HG03097 (cell line): Measurements from ENCODE around the gene SFRP5.

Experiments used
- ATAC-seq: cut with Tn5 transposase; IDR thresholded peaks from one replicate; pipeline ENCODE4 v1.9.1; 2021; ENCODE audit not compliant: unreplicated experiment, low FRiP score

The SFRP5 gene

DNA sequence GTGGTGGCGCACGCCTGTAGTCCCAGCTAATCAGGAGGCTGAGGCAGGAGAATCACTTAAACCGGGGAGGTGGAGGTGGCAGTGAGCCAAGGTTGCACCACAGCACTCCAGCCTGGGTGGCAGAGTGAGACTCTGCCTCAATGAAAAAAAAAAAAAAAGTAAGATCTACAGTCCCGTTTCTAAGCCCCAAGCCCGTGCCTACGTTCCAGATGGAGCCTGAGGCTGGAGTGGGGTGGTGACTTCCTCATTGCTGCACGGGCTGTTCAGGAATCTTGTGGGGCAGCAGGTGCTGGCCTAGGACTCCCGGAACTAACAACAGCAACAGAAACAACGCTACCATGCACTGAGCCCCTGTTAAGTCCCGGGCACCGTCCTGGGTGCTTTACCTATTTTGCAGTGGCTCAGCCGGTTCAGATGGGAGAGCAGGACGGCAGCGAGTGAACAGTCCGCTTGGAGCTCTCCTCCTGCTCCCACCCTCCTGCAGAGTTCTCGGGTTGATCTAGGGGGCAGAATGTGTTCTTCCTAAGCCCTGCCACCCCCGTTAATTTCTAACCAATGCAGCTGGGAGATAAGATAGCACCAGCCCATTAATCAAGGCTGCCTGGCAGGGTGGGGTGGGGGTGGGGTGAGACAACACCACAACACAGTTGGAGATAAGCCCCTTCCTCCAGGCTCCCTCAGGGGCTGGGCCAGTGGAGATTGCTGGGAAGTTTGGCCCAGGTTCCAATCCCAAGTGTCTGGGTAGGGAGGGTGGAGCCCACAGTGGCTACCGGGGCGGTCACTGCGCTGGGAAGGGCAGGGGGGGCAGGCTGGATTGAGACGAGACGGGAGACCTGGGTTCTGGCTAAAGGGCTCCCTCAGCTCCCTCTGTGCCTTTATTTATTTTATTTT is 17.0 kb upstream of the SFRP5 start:
- ATAC-seq: no peak

DNA sequence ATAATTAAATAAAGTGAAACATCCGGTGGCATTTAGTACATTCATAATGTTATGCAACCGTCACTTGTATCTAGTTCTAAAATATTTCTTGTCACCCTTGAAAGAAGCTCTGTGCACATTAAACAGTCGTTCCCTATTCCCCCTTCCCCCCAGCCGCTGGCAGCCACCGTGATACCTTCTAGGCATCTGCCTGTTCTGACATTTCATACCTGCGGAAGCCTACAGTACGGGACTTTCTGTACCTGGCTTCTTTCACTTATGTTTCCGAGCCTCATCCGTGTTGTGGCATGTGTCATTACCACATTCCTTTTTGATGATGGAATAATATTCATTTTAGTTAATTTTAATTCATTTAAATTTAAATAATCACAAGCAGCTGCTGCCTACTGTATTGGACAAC is 13.9 kb upstream of the SFRP5 start:
- no peak for ATAC-seq

DNA sequence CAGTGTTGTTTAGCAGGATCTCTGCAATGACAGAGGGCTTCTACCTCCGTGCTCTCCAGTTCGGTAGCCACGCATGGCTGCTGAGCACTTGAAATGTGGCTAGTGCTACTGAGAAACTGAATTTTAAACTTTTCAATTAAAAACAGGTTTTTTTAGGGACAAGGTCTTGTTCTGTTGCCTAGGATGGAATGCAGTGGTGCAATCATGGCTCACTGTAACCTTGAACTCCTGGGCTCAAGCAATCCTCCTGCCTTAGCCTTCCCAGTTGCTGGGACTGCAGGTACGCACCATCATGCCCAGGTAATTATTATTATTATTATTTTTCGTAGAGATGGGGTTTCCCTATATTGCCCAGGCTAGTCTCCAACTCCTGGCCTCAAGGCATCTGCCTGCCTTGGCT is 13.4 kb upstream of the SFRP5 start:
- ATAC-seq: no peak

GRCh38 chr10:97784200-97784810 is 12.5 kb upstream of the SFRP5 start:
- ATAC-seq: no peak

DNA sequence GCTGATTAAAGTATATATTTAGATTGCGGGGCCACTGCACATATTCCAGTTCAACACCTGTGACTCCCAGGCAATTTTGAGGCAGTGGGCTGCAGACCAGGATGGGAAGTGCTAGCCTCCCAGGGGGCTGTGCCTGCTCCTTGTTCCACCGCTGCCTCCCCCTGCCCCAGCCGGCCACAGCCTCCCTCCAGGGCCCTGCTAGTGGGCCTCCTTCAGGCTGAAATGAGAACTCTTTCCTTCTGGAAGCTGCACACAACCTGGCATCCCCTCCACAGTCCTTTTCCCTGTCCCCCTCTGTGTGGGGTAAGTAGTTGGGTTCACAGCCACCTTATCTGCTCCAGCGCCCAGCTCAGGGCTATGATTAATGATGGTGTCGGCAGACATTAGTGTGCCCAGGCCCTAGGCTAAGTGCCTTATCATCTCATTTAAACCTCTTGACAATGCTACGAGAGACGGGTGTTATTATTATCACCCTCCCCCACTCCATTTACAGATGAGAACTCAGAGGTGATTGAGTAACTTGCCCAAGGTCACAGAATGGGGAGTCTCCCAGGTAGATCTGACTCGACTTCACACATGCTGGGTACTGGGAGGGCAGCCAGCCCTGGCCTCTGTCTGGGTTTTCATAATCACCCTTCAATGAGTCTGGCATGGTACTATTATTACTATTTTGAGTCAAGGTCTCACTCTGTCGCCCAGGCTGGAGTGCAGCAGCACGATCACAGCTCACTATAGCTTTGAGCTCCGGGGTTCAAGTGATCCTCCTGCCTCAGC is 10.8 kb upstream of the SFRP5 start:
- no peak for ATAC-seq

GRCh38 chr10:97781618-97782331 is 10.0 kb upstream of the SFRP5 start:
- ATAC-seq: no peak

DNA sequence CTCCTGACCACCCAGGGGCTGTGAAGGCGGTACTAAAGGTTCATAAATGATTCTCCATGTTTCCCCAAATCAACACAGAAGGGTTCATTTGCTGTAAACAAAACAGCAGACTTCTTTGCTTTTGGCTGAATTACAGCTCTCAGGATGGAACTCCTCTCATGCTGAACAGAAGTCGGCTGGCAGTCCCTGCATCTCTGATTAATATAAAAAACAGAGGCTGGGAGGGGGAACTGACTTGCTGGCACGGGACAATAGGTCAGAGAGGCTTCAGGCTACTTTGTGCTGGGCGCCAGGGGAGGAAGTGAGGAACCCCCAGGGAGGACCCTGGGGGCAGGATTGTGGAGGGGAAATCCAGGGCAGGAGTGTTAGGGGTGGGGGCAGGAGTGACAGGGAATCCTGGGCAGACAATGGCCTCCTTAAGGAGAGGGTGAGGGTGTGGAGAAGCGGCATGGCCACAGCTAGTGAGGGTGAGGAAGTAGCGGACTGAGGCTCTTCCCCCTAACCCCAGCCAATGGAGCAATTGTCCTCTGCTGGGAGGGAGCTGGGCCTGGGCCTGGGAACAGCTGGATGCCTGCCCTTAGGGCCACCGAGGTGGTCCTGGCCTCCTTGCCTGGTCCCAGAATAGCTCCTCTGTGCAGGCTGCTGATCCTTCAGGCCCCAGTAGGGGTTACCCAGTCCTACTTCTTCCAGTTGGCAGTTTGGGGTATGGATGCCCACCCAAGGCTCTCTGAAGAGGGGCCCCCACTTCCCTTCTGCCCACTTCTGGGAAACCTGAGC is 9.2 kb upstream of the SFRP5 start:
- ATAC-seq: no peak

DNA sequence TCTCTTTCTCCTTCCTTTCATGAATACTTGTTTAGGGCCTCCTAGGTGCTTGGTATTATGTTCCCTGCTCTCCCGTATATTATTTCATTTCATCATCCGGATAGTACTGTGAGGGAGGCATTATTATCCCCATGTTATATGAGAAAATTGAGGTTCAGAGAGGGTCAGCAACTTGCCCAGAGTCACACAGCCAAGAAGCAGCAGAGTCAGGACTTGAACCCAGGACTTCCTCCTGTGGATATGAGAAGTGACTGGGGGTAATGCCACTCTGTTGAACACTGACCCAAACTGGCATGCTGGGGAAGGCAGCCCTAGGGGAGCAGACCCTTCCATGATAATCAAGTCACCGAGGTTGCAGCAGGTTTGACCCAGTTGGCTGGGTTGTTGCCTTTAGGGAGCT is 8.2 kb upstream of the SFRP5 start:
- ATAC-seq: no peak

DNA sequence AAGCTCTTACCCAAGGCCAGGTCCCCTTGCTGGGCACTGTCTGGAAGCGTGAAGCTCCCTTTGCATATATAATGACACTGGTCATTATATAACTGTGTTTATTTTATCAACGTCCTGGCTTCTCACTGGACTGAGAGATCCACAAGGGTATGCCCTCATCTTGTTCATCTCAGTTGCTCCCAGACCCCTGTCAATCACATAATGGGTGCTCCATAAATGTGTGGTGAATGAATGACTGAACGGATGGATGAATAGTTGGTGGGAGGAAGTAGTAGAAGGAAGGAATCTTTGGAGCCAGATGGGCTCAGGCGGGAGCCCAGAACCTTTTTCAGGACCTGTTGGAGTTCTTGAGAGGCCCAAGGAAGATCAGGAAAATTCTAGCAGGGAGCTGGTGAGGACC is 7.7 kb upstream of the SFRP5 start:
- no peak for ATAC-seq

GRCh38 chr10:97778452-97779302 is 6.9 kb upstream of the SFRP5 start:
- ATAC-seq: no peak

DNA sequence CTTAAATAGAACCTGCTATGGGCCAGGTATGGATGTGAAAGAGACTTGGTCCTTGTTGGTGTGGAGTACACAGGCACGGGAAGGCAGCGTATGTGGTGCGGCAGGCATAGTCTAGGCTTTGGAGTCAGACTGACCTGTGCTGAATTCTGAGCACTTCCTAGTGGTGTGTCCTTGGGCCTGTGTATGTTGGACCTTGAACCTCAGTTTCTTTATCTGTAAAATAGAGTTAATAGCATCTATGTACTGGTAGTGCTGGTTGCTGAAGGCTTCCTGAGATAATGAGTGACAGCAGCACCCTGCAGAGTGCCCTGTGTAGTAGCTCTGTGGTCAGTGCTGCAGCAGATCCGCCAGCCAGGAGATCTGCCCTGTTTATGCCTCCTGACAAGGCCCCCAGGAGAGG is 5.3 kb upstream of the SFRP5 start:
- ATAC-seq: no peak

DNA sequence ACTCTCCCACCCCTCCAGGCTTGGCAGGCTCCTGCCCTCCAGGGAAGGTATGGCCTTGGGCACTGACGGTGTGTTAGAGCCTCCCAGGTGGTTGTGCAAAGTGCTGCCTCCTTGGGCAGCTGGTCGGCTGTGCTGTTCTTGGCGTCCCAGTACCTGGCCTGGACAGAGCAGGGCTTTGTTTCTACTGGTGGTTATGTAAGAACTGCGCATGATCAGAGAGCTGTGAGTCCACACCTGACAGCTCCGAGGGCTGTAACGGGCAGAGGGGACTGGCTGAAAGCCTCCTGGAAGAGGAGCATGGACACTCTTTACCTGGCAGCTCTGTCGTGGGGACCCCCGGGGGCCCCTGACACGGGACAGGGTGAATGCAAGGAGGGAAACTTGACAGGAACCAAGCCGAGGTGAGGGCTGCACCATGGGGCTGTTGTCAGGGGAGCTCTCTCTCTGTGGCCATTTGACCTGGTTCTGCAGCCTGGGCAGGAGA is 3.1 kb upstream of the SFRP5 start:
- no peak for ATAC-seq

- ATAC-seq: no peak
These were observed 1.3 kb upstream of the SFRP5 start for GRCh38 chr10:97773096-97773495.

DNA sequence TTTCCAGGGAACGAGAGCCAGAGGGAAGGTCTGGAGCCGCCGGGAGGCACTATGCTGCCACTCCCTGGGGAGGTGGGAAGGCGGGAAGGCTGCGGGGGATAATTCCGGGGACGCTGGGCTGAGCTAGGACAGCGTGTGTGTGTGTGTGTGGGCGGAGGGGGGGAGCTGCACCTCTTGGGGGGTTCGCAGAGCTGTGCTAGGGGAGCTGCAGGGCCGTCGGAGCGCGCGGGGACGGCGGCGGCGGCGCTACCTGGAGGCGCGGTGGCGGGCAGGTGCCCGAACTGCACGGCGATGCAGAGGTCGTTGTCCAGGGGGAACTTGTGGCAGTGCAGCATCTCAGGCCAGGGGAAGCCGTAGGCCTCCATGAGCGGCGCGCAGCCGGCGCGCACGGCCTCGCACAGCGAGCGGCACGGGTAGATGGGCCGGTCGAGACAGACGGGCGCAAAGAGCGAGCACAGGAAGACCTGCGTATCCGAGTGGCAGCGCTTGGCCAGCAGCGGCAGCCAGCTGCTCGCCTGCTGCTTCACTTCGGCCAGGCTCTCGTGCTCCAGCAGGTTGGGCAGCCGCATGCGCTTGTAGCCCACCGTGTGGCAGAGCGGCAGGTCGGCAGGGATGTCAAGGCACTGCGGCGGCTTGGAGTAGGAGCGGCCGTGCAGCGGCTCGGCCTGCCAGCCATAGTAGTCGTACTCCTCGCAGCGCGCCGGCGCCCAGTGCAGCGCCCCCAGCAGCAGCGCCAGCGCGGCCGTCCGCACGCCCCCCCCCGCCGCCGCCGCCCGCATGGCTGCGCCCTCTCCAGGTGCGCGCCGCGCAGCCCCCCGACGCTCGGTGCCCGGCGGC is 526 bp downstream of the SFRP5 start:
- no peak for ATAC-seq

DNA sequence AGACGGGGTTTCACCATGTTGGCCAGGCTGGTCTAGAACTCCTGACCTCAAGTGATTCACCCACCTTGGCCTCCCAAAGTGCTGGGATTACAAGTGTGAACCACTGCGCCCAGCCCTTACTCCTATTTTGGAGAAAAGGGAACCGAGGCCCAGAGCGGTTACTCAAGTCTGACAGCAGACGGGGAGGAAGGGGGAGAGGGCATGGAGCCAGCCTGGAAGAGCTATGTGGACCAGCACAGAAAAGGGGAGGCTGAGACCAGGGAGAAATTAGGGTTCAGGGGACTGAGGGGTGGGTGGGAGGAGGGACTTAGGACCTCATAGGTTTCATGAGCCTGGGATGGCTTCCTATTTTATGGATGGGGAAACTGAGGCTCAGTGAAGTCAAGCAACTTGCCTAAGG is 1.5 kb downstream of the SFRP5 start:
- ATAC-seq: no peak

DNA sequence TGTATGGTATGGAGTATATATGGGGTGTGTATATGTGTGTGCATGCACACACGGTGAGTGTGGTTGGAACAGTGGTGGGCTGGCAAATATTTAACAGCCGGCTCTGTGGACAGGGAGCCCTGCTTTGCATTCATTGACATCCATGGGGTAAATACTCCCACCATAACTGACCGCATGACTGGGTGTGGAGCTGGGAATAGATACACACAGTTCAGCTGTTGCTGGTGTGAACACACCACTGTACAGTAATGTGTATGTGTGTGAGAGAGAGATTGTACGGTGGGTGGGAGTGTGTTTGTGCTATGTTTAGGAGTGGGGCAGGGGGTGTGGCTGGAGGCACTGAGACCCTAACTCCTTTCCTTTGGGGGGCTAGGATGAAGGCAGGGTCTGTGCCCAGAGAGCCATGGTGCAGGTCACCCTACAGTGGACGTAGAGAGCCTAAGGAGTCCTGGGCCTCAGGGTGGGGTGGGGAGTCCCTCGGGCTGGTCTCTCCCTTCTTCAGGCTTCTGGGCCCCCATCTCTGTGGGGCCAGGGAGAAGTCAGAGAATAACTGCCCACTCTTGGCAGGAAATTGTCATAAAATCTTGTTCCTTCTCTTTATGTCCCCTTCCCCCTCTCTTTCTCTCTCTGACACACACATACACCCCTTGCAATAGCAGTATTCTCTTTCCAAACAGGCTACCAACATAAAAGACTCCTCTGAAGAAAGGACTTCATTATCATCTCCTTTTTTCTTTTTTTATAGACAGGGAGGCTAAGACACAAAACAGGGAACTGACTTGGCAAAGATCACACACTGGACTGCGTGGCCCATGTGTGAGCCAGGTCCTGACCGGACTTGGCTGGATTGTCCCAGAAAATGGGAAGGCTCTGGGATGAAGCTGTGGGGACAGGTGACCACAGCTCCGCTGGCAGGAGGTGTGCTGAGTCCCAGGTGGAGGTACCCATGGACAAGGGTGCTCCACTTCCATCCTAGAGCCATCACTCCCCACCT is 3.2 kb downstream of the SFRP5 start:
- no peak for ATAC-seq
